GM23338 (cell line): ENCODE results near the gene ADGRV1. TPM values are rescaled to one million over a fixed set of nuclear protein-coding genes. Genes with fewer than 3 reads are reported as not detected.

Source experiments
- ATAC-seq: fragments of 200-7000 bp; cut with Tn5 transposase; 3 replicates; pipeline ENCODE4 v1.9.1; 2020
- DNase-seq: peaks from one replicate; pipeline ENCODE4 v3.0.0-alpha.2; 2015; ENCODE audit warnings: low spot score
- H2AFZ ChIP-seq: fragments of 200-600 bp; sonication (generic); 2 replicates; pipeline ENCODE4 v1.8.0; 2016; ENCODE audit warnings: antibody characterized with exemption, mild to moderate bottlenecking, moderate library complexity
- H3F3A ChIP-seq: fragments of 200-600 bp; sonication (generic); replicated peaks from 2 replicates; pipeline ENCODE4 v1.8.0; 2017; ENCODE audit warnings: antibody characterized with exemption, mixed run types, low read depth
- H3K27ac ChIP-seq: fragments of 200-600 bp; sonication (generic); 2 replicates; pipeline ENCODE4 v1.6.1; 2016; ENCODE audit warnings: low read depth
- H3K27me3 ChIP-seq: fragments of 200-600 bp; sonication (generic); 2 replicates; pipeline ENCODE4 v1.8.0; 2016; ENCODE audit warnings: mild to moderate bottlenecking, mixed run types, moderate library complexity; ENCODE audit not compliant: insufficient read depth
- H3K36me3 ChIP-seq: fragments of 200-600 bp; sonication (generic); 2 replicates; pipeline ENCODE4 v1.8.0; 2016; ENCODE audit warnings: mild to moderate bottlenecking; ENCODE audit not compliant: insufficient read depth
- H3K4me1 ChIP-seq: fragments of 200-600 bp; sonication (generic); 2 replicates; pipeline ENCODE4 v1.8.0; 2016; ENCODE audit warnings: mild to moderate bottlenecking, moderate library complexity; ENCODE audit not compliant: insufficient read depth
- H3K4me2 ChIP-seq: fragments of 200-600 bp; sonication (generic); 2 replicates; pipeline ENCODE4 v1.7.1; 2017; ENCODE audit warnings: mixed run types
- H3K4me3 ChIP-seq: fragments of 200-600 bp; sonication (generic); 2 replicates; pipeline ENCODE4 v1.6.1; 2016; ENCODE audit warnings: mixed run types
- H3K79me2 ChIP-seq: fragments of 200-600 bp; sonication (generic); replicated peaks from 2 replicates; pipeline ENCODE4 v1.8.0; 2017; ENCODE audit warnings: mild to moderate bottlenecking; ENCODE audit not compliant: insufficient read depth
- H3K9me2 ChIP-seq: fragments of 200-600 bp; sonication (generic); 2 replicates; pipeline ENCODE4 v1.8.0; 2017; ENCODE audit not compliant: insufficient read depth
- H4K20me1 ChIP-seq: fragments of 200-600 bp; sonication (generic); replicated peaks from 2 replicates; pipeline ENCODE4 v1.8.0; 2017; ENCODE audit warnings: mild to moderate bottlenecking; ENCODE audit not compliant: insufficient read depth
- H3K27ac Mint-ChIP-seq: 2 replicates; pipeline ENCODE4 v1.8.0; 2020; ENCODE audit warnings: inconsistent platforms, mild to moderate bottlenecking, moderate library complexity, mixed read lengths
- H3K27me3 Mint-ChIP-seq: 3 replicates; pipeline ENCODE4 v1.8.0; 2022; ENCODE audit warnings: low read depth, mild to moderate bottlenecking, moderate library complexity, mixed read lengths, inconsistent platforms; ENCODE audit not compliant: insufficient read depth, poor library complexity
- H3K36me3 Mint-ChIP-seq: 3 replicates; pipeline ENCODE4 v1.8.0; 2021; ENCODE audit warnings: low read depth, mild to moderate bottlenecking, inconsistent platforms, moderate library complexity, mixed read lengths
- H3K4me1 Mint-ChIP-seq: 3 replicates; pipeline ENCODE4 v1.8.0; 2020; ENCODE audit warnings: mild to moderate bottlenecking, inconsistent platforms, mixed read lengths
- H3K4me3 Mint-ChIP-seq: 3 replicates; pipeline ENCODE4 v1.8.0; 2021; ENCODE audit warnings: moderate library complexity, mild to moderate bottlenecking, inconsistent platforms, mixed read lengths
- H3K9me3 Mint-ChIP-seq: 3 replicates; pipeline ENCODE4 v1.8.0; 2020; ENCODE audit warnings: moderate library complexity, mild to moderate bottlenecking, inconsistent platforms, mixed read lengths
- CTCF ChIP-seq, 2 experiments: fragments of 200-600 bp in 1 of 2; sonication (generic) in 1 of 2; conservative IDR thresholded peaks; 2 replicates each; pipeline versions ENCODE4 v1.5.1 to v1.6.1; 2016 to 2017; ENCODE audit warnings: antibody characterized with exemption in 2 of 2, low read depth in 2 of 2, mild to moderate bottlenecking in 2 of 2, moderate library complexity in 1 of 2
- EZH2 ChIP-seq: fragments of 200-600 bp; sonication (generic); IDR thresholded peaks from one replicate; pipeline ENCODE4 v1.8.0; 2017; ENCODE audit warnings: antibody characterized with exemption, mild to moderate bottlenecking, low read depth; ENCODE audit not compliant: unreplicated experiment
- JUNB ChIP-seq: IDR thresholded peaks from one replicate; pipeline ENCODE4 v1.6.1; 2016; ENCODE audit warnings: antibody characterized with exemption; ENCODE audit not compliant: unreplicated experiment
- REST ChIP-seq: IDR thresholded peaks from one replicate; pipeline ENCODE4 v1.6.1; 2018; ENCODE audit warnings: antibody characterized with exemption; ENCODE audit not compliant: unreplicated experiment
- STAT1 ChIP-seq: IDR thresholded peaks from one replicate; pipeline ENCODE4 v1.6.1; 2016; ENCODE audit warnings: antibody characterized with exemption; ENCODE audit not compliant: unreplicated experiment
- ZNF462 ChIP-seq: fragments of 250-450 bp; sonication (Bioruptor Pico); IDR thresholded peaks from 2 replicates; pipeline ENCODE4 v1.5.0; 2020; ENCODE audit warnings: mild to moderate bottlenecking, moderate library complexity
- polyA plus RNA-seq: library from polyadenylated mRNA; unstranded; fragments of >200 nt; fragmentation: Nextera tagmentation; extraction: Ambion mirVana; gene quantifications from 2 replicates; pipeline ENCODE4 v1.2.1, GENCODE V29; 2016
- total RNA-seq: library from RNA; depleted of rRNA; stranded (reverse); fragments of >200 nt; shearing (Covaris generic); gene quantifications from 2 replicates; pipeline ENCODE4 v1.2.3, GENCODE V29; 2014

The ADGRV1 gene
- total and polyA plus RNA-seq, 2 experiments from 2014 or later = 46.1 to 149 TPM

- Histone ChIP-seq H4K20me1 (no peaks in the 10 kb centered on the region; the same call in 1 of the 2 replicates), H3K27me3 (no peaks in the 10 kb centered on the region), H3K79me2 (no peaks in the 10 kb centered on the region), H3K4me1 (no peaks in the 10 kb centered on the region), H3K9me2 (no peaks in the 10 kb centered on the region), H3K4me2 (no peak overlapping the region), H3K4me3 (no peak overlapping the region), H3K36me3 (no peaks in the 10 kb centered on the region), H3F3A (no peaks in the 10 kb centered on the region), H3K27ac (no peak overlapping the region), H2AFZ (no peak overlapping the region)
- TF ChIP-seq STAT1 = no peak
- no peak for TF ChIP-seq EZH2
- peak; percentile 44 to 49 for TF ChIP-seq CTCF (conservative IDR thresholded peaks at IDR 0.05; ENCODE audit: low read depth in 2 of 2)
- no peak for TF ChIP-seq JUNB
- ATAC-seq (no peak; the same call in 2 of the 3 replicates), DNase-seq (peak; percentile 29)
- Mint-ChIP-seq H3K9me3 (no peaks in the 10 kb centered on the region), H3K4me1 (no peaks in the 10 kb centered on the region), H3K27ac (no peak overlapping the region), H3K4me3 (no peak overlapping the region), H3K27me3 (no peaks in the 10 kb centered on the region), H3K36me3 (no peaks in the 10 kb centered on the region)
Observed at GRCh38 chr5:91007251-91007650, 448.7 kb downstream of the ADGRV1 start.

- Histone ChIP-seq H4K20me1 (no peaks in the 10 kb centered on the region; the same call in 1 of the 2 replicates), H3F3A (no peaks in the 10 kb centered on the region), H3K27ac (no peak overlapping the region), H3K79me2 (no peaks in the 10 kb centered on the region), H3K4me3 (no peak overlapping the region), H3K9me2 (no peaks in the 10 kb centered on the region), H3K4me1 (no peaks in the 10 kb centered on the region), H2AFZ (no peak overlapping the region), H3K27me3 (no peaks in the 10 kb centered on the region), H3K4me2 (no peak overlapping the region), H3K36me3 (no peaks in the 10 kb centered on the region)
- H3K4me1 Mint-ChIP-seq = no peaks in the 10 kb centered on the region
- peaks cover under 1% of the 10 kb centered on the region; the same call in 1 of the 3 replicates for H3K36me3 Mint-ChIP-seq
- ATAC-seq (no peak), DNase-seq (no peak)
- H3K27ac Mint-ChIP-seq = no peak overlapping the region
- no peak overlapping the region for H3K4me3 Mint-ChIP-seq
- no peaks in the 10 kb centered on the region for H3K9me3 Mint-ChIP-seq
- H3K27me3 Mint-ChIP-seq = no peaks in the 10 kb centered on the region
- TF ChIP-seq ZNF462 (CRISPR knock-in tag) (no peak), REST (no peak), CTCF (conservative IDR thresholded peaks at IDR 0.05; ENCODE audit: low read depth in 2 of 2) (no peak)
Observed at GRCh38 chr5:91007780-91008402, 449.3 kb downstream of the ADGRV1 start.
